ENCODE measurements around the gene PBRM1. TPM values are rescaled to one million over a fixed set of nuclear protein-coding genes. Genes with fewer than 3 reads are reported as not detected.

PBRM1 gene
- total RNA-seq, 4 donors from 2014 or later: 22.5 to 152 (median 56.6) TPM

DNA sequence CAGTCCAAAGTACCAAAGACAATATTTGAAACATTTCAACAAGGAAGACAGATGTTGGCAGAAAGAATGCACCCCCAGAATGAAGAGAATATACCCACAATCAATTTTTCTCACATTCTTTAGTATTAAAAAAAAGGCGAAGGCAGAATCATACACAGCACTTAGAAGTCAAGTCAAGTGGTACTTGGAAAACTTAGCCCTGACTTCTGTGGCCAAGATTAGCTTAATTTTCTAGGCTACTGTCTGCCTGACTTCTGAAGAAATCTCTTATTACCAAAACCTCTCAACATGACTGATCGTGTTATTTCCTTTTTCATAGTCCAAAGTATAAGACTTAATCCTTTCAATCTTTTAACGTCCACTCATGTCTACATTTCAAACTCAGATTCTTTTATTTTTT, 60.7 kb downstream of the PBRM1 start:
- no peak for DNase-seq
- H3K36me3 ChIP-seq: no peaks in the 10 kb centered on the region
- TF ChIP-seq POLR2A (IDR thresholded peaks at IDR 0.05) (no peak), CTCF (IDR thresholded peaks at IDR 0.05) (no peak)
- no peak overlapping the region for H3K27ac ChIP-seq
- no peaks in the 10 kb centered on the region for H3K4me1 ChIP-seq
- H3K9me3 ChIP-seq: no peaks in the 10 kb centered on the region
- H3K27me3 ChIP-seq: no peaks in the 10 kb centered on the region
- no peak overlapping the region for H3K4me3 ChIP-seq
- intact Hi-C loops (cut with DNase I; ENCODE audit: low total_unique reads): no loop called here

GRCh38 chr3:52623234-52623792, 62.4 kb downstream of the PBRM1 start:
- Histone ChIP-seq H3K27me3 (no peaks in the 10 kb centered on the region), H3K36me3 (no peaks in the 10 kb centered on the region), H3K27ac (no peak overlapping the region), H3K4me1 (no peaks in the 10 kb centered on the region), H3K4me3 (no peak overlapping the region), H3K9me3 (no peaks in the 10 kb centered on the region)
- TF ChIP-seq CTCF (IDR thresholded peaks at IDR 0.05): no peak
- no peak for TF ChIP-seq POLR2A (IDR thresholded peaks at IDR 0.05)
- intact Hi-C loops (cut with DNase I; ENCODE audit: low total_unique reads): no loop called here
- no peak for DNase-seq

GRCh38 chr3:52620580-52620979, 65.1 kb downstream of the PBRM1 start:
- no peak overlapping the region for H3K4me3 ChIP-seq

DNA sequence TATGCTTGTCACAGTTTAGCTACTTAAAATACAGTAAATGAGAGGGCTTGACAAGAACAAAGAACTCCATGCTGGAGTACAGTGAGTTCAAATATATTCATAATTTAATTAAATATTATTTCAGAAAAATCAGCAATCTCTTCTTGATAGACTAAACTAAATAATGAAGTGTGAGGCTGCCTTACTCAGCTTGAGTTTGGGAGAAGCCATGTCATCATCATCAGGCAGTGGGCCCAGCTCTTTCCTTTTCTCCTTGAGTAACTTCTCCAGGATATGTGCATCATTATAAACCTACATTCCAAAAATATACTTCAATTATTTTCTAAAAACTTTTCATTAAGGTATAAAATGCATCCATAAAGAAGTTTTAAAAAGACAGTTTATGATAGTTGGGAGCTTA, 70.5 kb downstream of the PBRM1 start:
- Histone ChIP-seq H3K36me3 (no peaks in the 10 kb centered on the region), H3K27ac (no peak overlapping the region), H3K27me3 (peaks cover 0 to 2% of the 10 kb centered on the region in 2 donors), H3K4me3 (no peak overlapping the region), H3K9me3 (no peaks in the 10 kb centered on the region), H3K4me1 (no peaks in the 10 kb centered on the region)
- TF ChIP-seq POLR2A (IDR thresholded peaks at IDR 0.05) (no peak), CTCF (IDR thresholded peaks at IDR 0.05) (no peak)
- DNase-seq: no peak
- intact Hi-C loops (cut with DNase I; ENCODE audit: low total_unique reads): no loop called here

More at GRCh38 chr3:52620580-52620979, 65.1 kb downstream of the PBRM1 start:
- no peak for DNase-seq
- Histone ChIP-seq H3K4me1 (no peaks in the 10 kb centered on the region), H3K27ac (no peak overlapping the region), H3K9me3 (no peaks in the 10 kb centered on the region), H3K36me3 (no peaks in the 10 kb centered on the region), H3K27me3 (peaks cover 0 to 2% of the 10 kb centered on the region in 2 donors)
- intact Hi-C loops (cut with DNase I; ENCODE audit: low total_unique reads): no loop called here
- TF ChIP-seq POLR2A (IDR thresholded peaks at IDR 0.05): no peak
- TF ChIP-seq CTCF (IDR thresholded peaks at IDR 0.05): no peak

DNA sequence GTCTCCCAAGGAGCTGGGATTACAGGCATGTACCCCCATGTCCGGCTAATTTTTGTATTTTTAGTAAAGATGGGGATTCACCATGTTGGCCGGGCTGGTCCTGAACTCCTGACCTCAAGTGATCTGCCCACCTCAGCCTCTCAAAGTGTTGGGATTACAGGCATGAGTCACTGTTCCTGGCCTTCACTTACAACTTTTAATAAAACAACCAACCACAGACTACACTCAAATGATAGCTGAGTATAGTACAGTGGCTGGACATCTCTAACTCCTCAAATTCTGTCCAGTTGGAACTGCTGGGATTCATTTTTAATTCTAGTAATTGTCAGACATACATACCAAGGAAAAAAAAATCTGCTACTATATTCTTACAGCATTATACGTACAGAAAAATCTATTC, 71.0 kb downstream of the PBRM1 start:
- no peak overlapping the region for H3K4me3 ChIP-seq
- TF ChIP-seq CTCF (IDR thresholded peaks at IDR 0.05) (no peak), POLR2A (IDR thresholded peaks at IDR 0.05) (no peak)
- no peak for DNase-seq
- intact Hi-C loops (cut with DNase I; ENCODE audit: low total_unique reads): no loop called here
- no peak overlapping the region for H3K27ac ChIP-seq
- H3K27me3 ChIP-seq: peaks cover 0 to 2% of the 10 kb centered on the region in 2 donors
- no peaks in the 10 kb centered on the region for H3K9me3 ChIP-seq
- no peaks in the 10 kb centered on the region for H3K4me1 ChIP-seq
- H3K36me3 ChIP-seq: no peaks in the 10 kb centered on the region
